ENCODE data around the gene SULT2B1. TPM values are rescaled to one million over a fixed set of nuclear protein-coding genes. Genes with fewer than 3 reads are reported as not detected.
A peak's percentile ranks its signal among the peaks of the same experiment; 100 is the strongest.

SULT2B1 gene
- polyA plus RNA-seq, 2 of the 4 experiments (the other 2 are of a cell fraction) = 22.2 to 34.3 TPM

- 39% methylated on average over 11 of the region's 11 CpGs for WGBS (ENCODE audit: missing lambda C conversion rate)
- TF ChIP-seq MAFK (IDR thresholded peaks at IDR 0.05; ENCODE audit: partially characterized antibody) = no peak
- Histone ChIP-seq H3K9me3 (no peaks in the 10 kb centered on the region), H3K4me1 (peaks cover 34% of the 10 kb centered on the region), H3K27ac (peak overlapping the region; percentile 92 to 93), H3K4me3 (no peak overlapping the region; the same call in 2 of the 3 replicates), H3K4me2 (peak overlapping the region; percentile 86)
- ChIA-PET CTCF (interaction anchor here (0.6 to 10.2 kb wide), 10 partner anchors 9 to 243 kb away, joined by 3 to 101 read pairs (median 6); partner anchors contain the start of gene KDELR1), POLR2A (interaction anchor here (0.6 to 1.7 kb wide), 10 partner anchors 8 to 105 kb away, joined by 3 to 16 read pairs (median 5); partner anchors contain the start of gene SPHK2)
- ATAC-seq (no peak), DNase-seq (ENCODE audit: low read depth in 1 of 2, low spot score in 1 of 2) (no peak), FAIRE-seq (no peak)
Measured at GRCh38 chr19:48514123-48514458, 37.9 kb upstream of the SULT2B1 start.

- ChIA-PET CTCF (interaction anchor here (1.1 to 10.2 kb wide), 7 partner anchors 11 to 92 kb away, joined by 3 to 101 read pairs (median 7); no protein-coding TSS in a partner anchor), POLR2A (interaction anchor here (1.0 kb wide), 1 partner anchor 37 kb away, joined by 4 read pairs; no protein-coding TSS in a partner anchor)
- FAIRE-seq (no peak), DNase-seq (ENCODE audit: low read depth in 1 of 2, low spot score in 1 of 2) (no peak), ATAC-seq (no peak)
- H3K9me3 ChIP-seq = no peaks in the 10 kb centered on the region
- peak overlapping the region; percentile 8; the same call in 1 of the 3 replicates for H3K4me2 ChIP-seq
- no peak overlapping the region for H3K4me3 ChIP-seq
- H3K4me1 ChIP-seq = peaks cover 31% of the 10 kb centered on the region
- TF ChIP-seq CEBPB (IDR thresholded peaks at IDR 0.05) (no peak), TFCP2L1 (CRISPR knock-in tag; IDR thresholded peaks at IDR 0.05) (no peak), SMC3 (IDR thresholded peaks at IDR 0.05) (no peak)
- peak overlapping the region in 1 of 2 experiments; percentile 58; a peak in 3 of 6 replicates for H3K27ac ChIP-seq
- 63% methylated on average over 8 of the region's 8 CpGs for WGBS (ENCODE audit: missing lambda C conversion rate)
Measured at GRCh38 chr19:48516536-48516935, 35.4 kb upstream of the SULT2B1 start.

GRCh38 chr19:48518207-48518606, 33.8 kb upstream of the SULT2B1 start:
- WGBS (ENCODE audit: missing lambda C conversion rate) = 92% methylated on average over 3 of the region's 3 CpGs
- no peak for FAIRE-seq
- POLR2A ChIA-PET = no interaction called here

More at GRCh38 chr19:48518207-48518606, 33.8 kb upstream of the SULT2B1 start:
- no peaks in the 10 kb centered on the region for H3K9me3 ChIP-seq
- CTCF ChIA-PET = interaction anchor here (0.6 to 10.2 kb wide), 10 partner anchors 8 to 91 kb away, joined by 3 to 101 read pairs (median 4); no protein-coding TSS in a partner anchor
- H3K4me1 ChIP-seq = peaks cover 19% of the 10 kb centered on the region
- H3K27ac ChIP-seq = no peak overlapping the region
- DNase-seq (ENCODE audit: low read depth in 1 of 2, low spot score in 1 of 2) = no peak
- no peak overlapping the region for H3K4me3 ChIP-seq
- H3K4me2 ChIP-seq = no peak overlapping the region
- TF ChIP-seq TP53 (CRISPR knock-in tag; IDR thresholded peaks at IDR 0.05) (no peak), HOXB5 (CRISPR knock-in tag; IDR thresholded peaks at IDR 0.05) (no peak), JUN (IDR thresholded peaks at IDR 0.05) (no peak), ZSCAN20 (CRISPR knock-in tag; IDR thresholded peaks at IDR 0.05) (no peak), POLR2A (IDR thresholded peaks at IDR 0.05; ENCODE audit: low read length) (no peak), KDM5A (IDR thresholded peaks at IDR 0.05) (no peak), ZNF302 (CRISPR knock-in tag; IDR thresholded peaks at IDR 0.05) (no peak), ESRRA (IDR thresholded peaks at IDR 0.05; ENCODE audit: borderline replicate concordance, low read length) (no peak), EHF (CRISPR knock-in tag; IDR thresholded peaks at IDR 0.05) (no peak), CBX2 (IDR thresholded peaks at IDR 0.05; ENCODE audit: borderline replicate concordance, low read depth) (no peak), GATA3 (IDR thresholded peaks at IDR 0.05; ENCODE audit: borderline replicate concordance) (no peak), HMGXB4 (CRISPR knock-in tag; IDR thresholded peaks at IDR 0.05; ENCODE audit: borderline replicate concordance) (no peak), HES2 (IDR thresholded peaks at IDR 0.05) (no peak), ZFP36 (IDR thresholded peaks at IDR 0.05; ENCODE audit: borderline replicate concordance, partially characterized antibody) (no peak), HOXB13 (CRISPR knock-in tag; IDR thresholded peaks at IDR 0.05; ENCODE audit: low read depth) (no peak), ZC3H11A (IDR thresholded peaks at IDR 0.05) (no peak), REST (IDR thresholded peaks at IDR 0.05) (no peak), HDAC2 (IDR thresholded peaks at IDR 0.05) (no peak), NPAS2 (CRISPR knock-in tag; IDR thresholded peaks at IDR 0.05; ENCODE audit: borderline replicate concordance) (no peak), POLR2AphosphoS2 (conservative IDR thresholded peaks at IDR 0.05; ENCODE audit: low read length) (no peak)
- ATAC-seq = no peak

Measured in A549 (cell line).